ENCODE data around the gene LAGE3. TPM values are rescaled to one million over a fixed set of nuclear protein-coding genes. Genes with fewer than 3 reads are reported as not detected.
A peak's percentile ranks its signal among the peaks of the same experiment; 100 is the strongest.

LAGE3 gene
- total RNA-seq, 4 donors from 2014 or later = 26.0 to 72.5 (median 29.3) TPM

- no peak for TF ChIP-seq CTCF (IDR thresholded peaks at IDR 0.05 in 4 of 5, conservative IDR thresholded peaks at IDR 0.05 in 1 of 5)
- no peak for TF ChIP-seq POLR2A (IDR thresholded peaks at IDR 0.05)
- peak overlapping the region in 1 of 4 donors; percentile 89 for H3K27ac ChIP-seq
Observed at GRCh38 chrX:154488336-154489075, 9.4 kb upstream of the LAGE3 start.

GRCh38 chrX:154487518-154488290 is 8.6 kb upstream of the LAGE3 start:
- H3K27me3 ChIP-seq = no peaks in the 10 kb centered on the region
- no peak for ATAC-seq
- H3K9me3 ChIP-seq = no peaks in the 10 kb centered on the region
- H3K27ac ChIP-seq = peak overlapping the region in 2 of 4 donors; percentile 82 to 91
- in situ Hi-C loops (cut with MboI; ENCODE audit: low sequenced_read_pairs in 4 of 4) (no loop called here), intact Hi-C loops (cut with DNase I; ENCODE audit: low total_unique reads) (loop anchor here (5.0 kb wide), 2 partner anchors 75 to 90 kb away; partner anchors contain the start of genes RPL10 and TAFAZZIN)
- peaks cover 17 to 32% of the 10 kb centered on the region in 2 donors for H3K4me1 ChIP-seq
- no peak for DNase-seq
- no peaks in the 10 kb centered on the region for H3K36me3 ChIP-seq
- TF ChIP-seq POLR2A (IDR thresholded peaks at IDR 0.05) (no peak), CTCF (IDR thresholded peaks at IDR 0.05 in 4 of 5, conservative IDR thresholded peaks at IDR 0.05 in 1 of 5) (no peak)
- H3K4me3 ChIP-seq = no peak overlapping the region

More at GRCh38 chrX:154488336-154489075, 9.4 kb upstream of the LAGE3 start:
- Histone ChIP-seq H3K27me3 (no peaks in the 10 kb centered on the region), H3K4me1 (peaks cover 17 to 32% of the 10 kb centered on the region in 2 donors), H3K36me3 (no peaks in the 10 kb centered on the region), H3K4me3 (no peak overlapping the region), H3K9me3 (no peaks in the 10 kb centered on the region)
- in situ Hi-C loops (cut with MboI; ENCODE audit: low sequenced_read_pairs in 4 of 4) (no loop called here), intact Hi-C loops (cut with DNase I; ENCODE audit: low total_unique reads) (loop anchor here (5.0 kb wide), 2 partner anchors 76 to 91 kb away; partner anchors contain the start of genes RPL10 and TAFAZZIN)
- no peak for DNase-seq
- ATAC-seq = no peak

- Histone ChIP-seq H3K27me3 (no peaks in the 10 kb centered on the region), H3K27ac (peak within 1 kb of the TSS; percentile 82 to 91 (median 88)), H3K36me3 (no peaks in the 10 kb centered on the region), H3K4me1 (peaks cover 17 to 32% of the 10 kb centered on the region in 2 donors), H3K9me3 (no peaks in the 10 kb centered on the region), H3K4me3 (peak within 1 kb of the TSS; percentile 55 to 67 (median 64))
- DNase-seq = peak in 1 of 2 donors; percentile 28
- intact Hi-C loops (cut with DNase I; ENCODE audit: low total_unique reads) = loop anchor here (5.0 kb wide), 2 partner anchors 74 to 89 kb away; partner anchors contain the start of genes RPL10 and TAFAZZIN
- in situ Hi-C loops (cut with MboI; ENCODE audit: low sequenced_read_pairs in 4 of 4) = no loop called here
- ATAC-seq = peak; percentile 29 to 43
- TF ChIP-seq POLR2A (IDR thresholded peaks at IDR 0.05) (peak; percentile 67 to 75), CTCF (IDR thresholded peaks at IDR 0.05 in 4 of 5, conservative IDR thresholded peaks at IDR 0.05 in 1 of 5) (no peak)
Observed at GRCh38 chrX:154486396-154487207, 7.5 kb upstream of the LAGE3 start, which contains the start of gene UBL4A. TSS of gene UBL4A (minus strand) at chrX:154486615. CDS start at chrX:154486584, 31 bp downstream.

GRCh38 chrX:154486052-154486395 is 6.9 kb upstream of the LAGE3 start:
- Histone ChIP-seq H3K27ac (peak overlapping the region; percentile 81 to 91 (median 85)), H3K27me3 (no peaks in the 10 kb centered on the region), H3K4me3 (peak overlapping the region; percentile 55 to 67 (median 64)), H3K9me3 (no peaks in the 10 kb centered on the region), H3K36me3 (no peaks in the 10 kb centered on the region), H3K4me1 (peaks cover 17 to 32% of the 10 kb centered on the region in 2 donors)
- TF ChIP-seq POLR2A (IDR thresholded peaks at IDR 0.05) = no peak
- no peak for TF ChIP-seq CTCF (IDR thresholded peaks at IDR 0.05 in 4 of 5, conservative IDR thresholded peaks at IDR 0.05 in 1 of 5)
- in situ Hi-C loops (cut with MboI; ENCODE audit: low sequenced_read_pairs in 4 of 4) (no loop called here), intact Hi-C loops (cut with DNase I; ENCODE audit: low total_unique reads) (loop anchor here (5.0 kb wide), 2 partner anchors 74 to 89 kb away; partner anchors contain the start of genes RPL10 and TAFAZZIN)
- DNase-seq = peak; percentile 8 to 43
- peak; percentile 8 to 14 for ATAC-seq
